Amniotic epithelial cell (primary cell): ENCODE data around the gene GPX2.

ENCODE experiments used
- DNase-seq: peaks from one replicate; pipeline ENCODE4 v3.0.0-alpha.2; 2010; ENCODE audit warnings: low read depth

Gene GPX2

DNA sequence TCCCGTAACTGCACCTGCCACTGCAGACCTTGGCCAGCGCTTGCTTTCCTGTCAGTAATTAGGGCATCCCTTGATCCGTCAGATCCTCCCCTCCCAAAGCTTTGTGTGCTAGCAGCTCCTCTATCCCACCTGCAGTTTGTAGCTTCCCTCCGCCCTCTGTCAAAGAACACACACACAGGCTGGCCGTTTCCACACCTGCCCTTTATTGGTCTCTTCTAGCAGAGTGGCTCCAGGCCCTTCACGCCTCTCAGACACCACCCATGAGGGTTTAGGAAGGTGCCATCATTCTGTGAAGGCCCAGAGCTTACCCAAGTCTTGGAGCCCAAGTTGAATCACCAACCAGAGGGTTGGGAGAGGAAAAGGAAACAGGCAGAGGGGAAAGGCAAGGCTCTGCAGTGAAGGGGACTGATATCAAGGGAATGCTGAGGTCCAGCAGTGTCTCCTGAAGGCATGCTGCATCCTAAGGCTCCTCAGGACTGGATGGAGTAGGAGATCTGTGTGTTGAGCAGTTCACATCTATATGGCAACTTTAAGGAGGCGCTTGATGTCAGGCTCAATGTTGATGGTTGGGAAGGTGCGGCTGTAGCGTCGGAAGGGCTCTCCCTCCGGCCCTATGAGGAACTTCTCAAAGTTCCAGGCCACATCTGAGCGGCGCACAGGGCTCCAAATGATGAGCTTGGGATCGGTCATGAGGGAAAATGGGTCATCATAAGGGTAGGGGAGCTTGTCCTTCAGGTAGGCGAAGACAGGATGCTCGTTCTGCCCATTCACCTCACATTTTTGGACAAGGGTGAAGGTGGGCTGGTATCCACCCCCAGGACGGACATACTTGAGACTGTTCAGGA lies 3.4 kb downstream of the GPX2 start:
- DNase-seq, result no peak

- peak; percentile 19 for DNase-seq
Measured at GRCh38 chr14:64937821-64938193, 4.7 kb downstream of the GPX2 start.

DNA sequence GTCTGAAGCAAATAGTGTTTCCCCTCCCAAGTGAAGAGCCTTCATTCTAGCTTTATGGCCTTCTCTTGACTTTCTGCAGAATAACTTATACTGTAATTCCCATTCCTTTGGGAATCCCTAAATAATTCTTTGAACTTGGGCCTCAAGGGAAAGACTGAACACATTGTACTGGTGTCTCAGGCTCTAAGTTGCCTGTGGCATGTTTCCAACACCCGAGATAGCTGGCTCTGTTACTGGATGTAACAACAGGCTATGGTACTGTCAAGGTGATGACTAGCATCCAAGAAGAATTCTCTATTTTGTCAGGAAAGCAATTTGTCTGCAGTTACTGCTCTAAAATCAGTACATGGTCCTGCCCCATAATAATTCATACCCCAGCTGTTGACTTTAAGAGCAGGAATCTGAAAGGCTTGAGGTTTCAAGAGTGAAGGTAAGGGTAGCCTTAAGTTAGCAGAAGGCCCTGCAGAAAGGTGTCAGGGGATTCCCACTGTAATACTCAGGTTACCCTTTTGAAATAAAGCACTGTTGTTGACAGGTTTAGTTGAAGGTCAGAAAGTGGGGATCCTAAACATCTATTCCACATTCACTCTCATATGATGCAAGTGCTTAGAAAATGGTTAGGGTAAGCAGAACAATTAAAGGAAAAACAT lies 5.2 kb downstream of the GPX2 start:
- peak; percentile 70 for DNase-seq

DNA sequence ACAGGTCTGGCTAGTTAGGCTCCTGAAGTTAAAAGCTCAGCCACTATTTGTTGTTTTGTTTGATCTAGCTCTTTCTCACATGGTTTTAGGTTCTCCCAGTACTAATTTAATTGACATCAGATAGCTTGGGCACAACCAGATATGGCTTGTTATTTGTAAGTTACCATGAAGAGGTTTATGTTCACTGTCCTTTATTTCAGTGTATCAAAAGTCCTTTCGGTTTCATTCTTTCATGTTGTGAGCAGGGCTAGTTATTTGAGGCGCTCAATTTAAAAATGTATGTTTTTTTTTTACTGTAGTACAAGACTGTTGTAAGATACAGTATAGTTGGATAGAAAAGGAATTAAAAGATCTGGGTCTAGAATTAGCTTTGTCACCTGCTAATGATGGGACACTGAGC lies 7.0 kb downstream of the GPX2 start:
- DNase-seq, result no peak

- peak; percentile 34 for DNase-seq
Measured at GRCh38 chr14:64934338-64934929, 8.1 kb downstream of the GPX2 start.

GRCh38 chr14:64932231-64932630 lies 10.3 kb downstream of the GPX2 start:
- no peak for DNase-seq

- no peak for DNase-seq
Measured at GRCh38 chr14:64931123-64931522, 11.4 kb downstream of the GPX2 start.

GRCh38 chr14:64930085-64930843 lies 12.3 kb downstream of the GPX2 start:
- peak; percentile 46 for DNase-seq

GRCh38 chr14:64929014-64929359 lies 13.6 kb downstream of the GPX2 start:
- DNase-seq, result no peak

GRCh38 chr14:64928239-64929013 lies 14.1 kb downstream of the GPX2 start:
- DNase-seq, result no peak

GRCh38 chr14:64927031-64927430 lies 15.5 kb downstream of the GPX2 start:
- no peak for DNase-seq

DNA sequence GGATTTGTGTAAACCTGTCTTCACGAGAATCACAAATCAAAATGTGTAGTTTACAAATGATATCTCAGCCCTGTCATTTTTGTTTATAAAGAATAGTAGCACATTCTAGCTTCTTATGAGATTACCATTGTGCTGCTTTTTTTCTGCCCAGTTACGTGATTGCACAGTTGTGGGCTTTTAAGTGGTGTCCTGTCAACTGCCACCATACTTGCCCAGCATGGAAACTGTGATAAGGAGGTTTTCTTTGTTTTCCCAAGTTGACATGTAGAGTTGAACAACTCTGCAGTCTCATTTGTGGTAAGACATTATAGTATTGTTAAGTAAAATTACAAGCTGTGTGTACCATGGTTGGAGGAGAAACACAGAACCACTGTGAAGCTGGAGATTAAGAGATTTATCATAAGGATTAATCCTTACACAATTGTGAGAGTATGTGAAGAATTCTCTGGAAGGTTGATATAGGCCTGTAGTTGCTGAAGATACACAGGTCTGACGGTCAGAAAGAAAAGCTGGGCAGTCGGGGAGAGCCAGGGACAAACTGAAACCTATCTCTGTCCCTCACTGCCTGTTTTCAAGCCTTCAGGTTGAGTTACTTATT lies 16.0 kb downstream of the GPX2 start:
- peak; percentile 60 for DNase-seq

DNA sequence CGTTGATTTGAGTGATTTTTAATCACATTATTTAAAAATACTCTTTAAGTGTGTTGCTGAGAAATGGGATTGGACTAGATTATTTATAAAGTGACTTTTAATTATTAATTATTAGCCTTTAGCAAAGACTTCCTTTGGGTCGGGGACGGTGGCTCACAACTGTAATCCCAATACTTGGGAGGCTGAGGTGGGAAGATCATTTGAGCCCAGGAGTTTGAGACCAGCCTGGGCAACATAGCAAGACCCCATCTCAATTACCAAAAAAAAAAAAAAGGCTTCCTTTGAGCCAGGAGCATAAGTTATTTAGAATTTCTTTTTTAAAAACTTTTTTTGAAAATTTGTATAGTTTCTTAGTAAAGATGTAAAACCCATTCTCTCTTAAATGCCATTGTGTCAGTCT lies 19.5 kb downstream of the GPX2 start:
- no peak for DNase-seq

DNA sequence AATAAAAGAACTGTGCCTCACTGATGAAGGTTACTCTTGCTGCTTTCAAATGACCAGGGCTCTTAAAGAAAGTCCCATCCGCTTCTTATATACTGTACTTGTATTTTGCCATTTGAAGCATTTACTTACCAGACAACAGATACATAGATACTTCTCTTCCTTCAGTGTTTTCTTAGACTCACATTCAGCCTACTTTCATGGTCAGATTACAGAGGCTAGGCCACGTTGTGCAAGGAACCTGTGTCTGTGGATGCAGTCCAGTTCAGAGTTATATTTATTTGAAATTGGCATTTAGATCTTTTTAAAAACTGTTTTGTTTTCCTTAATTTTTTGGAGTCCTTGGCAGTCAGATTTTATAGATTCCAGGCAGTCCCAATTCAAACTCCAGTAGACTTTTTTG lies 22.1 kb downstream of the GPX2 start:
- no peak for DNase-seq

DNA sequence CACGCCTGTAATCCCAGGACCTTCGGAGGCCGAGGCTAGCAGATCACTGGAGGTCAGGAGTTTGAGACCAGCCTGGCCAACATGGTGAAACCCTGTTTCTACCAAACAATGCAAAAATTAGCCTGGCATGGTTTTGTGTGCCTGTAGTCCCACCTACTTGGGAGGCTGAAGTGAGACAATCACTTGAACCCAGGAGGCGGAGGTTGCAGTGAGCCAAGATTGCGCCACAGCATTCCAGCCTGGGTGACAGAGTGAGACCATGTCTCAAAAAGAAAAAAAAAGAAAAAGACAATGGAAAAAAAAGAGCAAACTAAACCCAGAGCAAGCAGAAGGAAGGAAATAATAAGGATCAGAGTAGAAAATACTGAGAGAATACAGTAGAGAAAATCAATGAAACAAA lies 22.9 kb downstream of the GPX2 start:
- no peak for DNase-seq

- no peak for DNase-seq
Measured at GRCh38 chr14:64919215-64919614, 23.3 kb downstream of the GPX2 start.

DNA sequence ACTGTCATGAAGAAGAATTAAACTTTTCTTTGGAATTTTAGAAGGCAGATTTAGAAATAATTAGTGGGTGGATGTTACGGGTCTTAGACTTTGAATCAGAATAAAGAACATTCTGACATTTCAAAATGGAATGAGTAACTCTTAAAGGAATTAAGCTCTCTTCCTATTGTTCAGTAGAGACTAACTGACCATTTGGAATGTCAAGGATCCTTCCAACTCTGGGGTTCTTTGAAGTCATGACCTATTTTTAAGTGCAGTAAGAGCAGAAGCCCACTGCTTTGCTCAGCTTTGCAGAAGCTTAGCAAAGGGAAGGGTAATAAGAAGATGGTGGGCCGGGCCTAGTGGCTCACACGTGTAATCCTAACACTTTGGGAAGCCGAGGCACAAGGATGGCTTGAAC lies 24.3 kb downstream of the GPX2 start:
- DNase-seq, result peak; percentile 47

DNA sequence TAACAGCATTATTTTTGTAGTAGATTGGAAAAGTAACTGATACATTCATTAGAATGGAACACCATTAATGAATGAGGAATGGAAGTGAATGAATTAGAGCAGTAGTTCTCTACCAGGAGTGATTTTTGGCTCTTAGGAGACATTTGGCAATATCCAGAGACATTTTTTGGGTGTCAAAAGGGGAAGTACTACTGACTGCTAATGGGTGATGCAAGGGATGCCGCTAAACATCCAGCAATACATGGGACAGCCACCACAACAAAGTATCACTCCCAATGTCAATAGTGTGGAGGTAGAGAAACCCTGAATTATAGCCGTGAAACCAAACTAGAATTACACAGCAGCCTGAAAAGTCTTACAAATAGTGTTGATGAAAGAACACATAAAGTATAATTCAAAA lies 26.7 kb downstream of the GPX2 start:
- DNase-seq, result no peak

DNA sequence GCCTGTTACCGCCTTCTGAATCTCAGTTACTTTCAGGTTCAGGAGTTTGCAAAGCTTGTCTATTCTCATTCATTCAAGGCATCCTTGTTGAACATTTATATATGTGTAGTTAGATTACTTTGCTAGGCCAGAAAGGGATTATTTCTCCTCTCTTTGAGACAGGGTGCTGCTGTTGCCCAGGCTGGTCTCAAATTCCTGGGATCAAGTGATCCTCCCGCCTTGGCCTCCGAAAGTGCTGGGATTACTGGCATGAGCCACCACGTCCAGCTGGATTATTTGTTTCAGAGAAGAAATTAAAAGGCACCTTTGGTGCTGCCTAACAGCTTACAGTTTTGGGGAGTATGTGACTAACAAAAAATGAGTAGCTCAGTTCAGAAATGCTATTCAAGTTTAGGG lies 27.5 kb downstream of the GPX2 start:
- DNase-seq, result no peak

DNA sequence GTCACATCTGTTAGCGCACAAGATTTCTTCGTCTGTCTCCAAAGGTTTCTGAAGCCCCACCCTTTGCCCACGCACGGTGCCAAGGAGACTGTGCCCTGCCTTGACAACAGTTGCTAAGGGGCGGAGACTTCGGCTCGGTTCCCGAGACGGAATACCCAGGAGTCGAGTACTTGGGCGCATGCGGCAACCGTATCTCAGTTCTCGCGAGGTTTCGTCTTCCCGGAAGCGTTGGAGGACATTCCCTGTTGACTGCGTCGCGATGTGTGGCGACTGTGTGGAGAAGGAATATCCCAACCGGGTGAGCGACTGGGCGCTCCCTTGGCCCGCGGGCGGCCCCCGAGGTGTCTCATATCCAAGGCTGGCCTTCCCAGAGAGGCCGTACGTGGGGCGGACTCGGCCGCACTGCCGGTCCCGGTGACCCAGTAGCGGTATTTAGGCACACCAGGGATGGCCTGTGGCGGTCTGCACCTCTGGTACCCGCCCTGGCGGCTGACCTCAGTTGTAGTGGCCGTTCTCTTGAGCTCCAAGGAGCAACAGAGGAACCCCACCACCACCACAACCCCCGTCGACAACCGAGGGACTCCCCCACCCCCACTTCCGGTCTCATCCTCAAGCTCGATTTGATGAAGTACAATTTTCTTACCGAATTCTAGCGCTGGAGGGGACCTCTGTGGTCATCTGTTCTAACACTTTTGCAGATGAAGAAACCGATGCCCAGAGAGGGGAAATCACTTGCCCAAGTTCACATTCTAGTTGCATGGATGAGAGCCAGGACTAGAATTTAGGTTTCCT lies 28.1 kb downstream of the GPX2 start, which contains the start of gene CHURC1:
Gene CHURC1 (plus strand): TSS at position 219 of the 792 bp plus-strand sequence. CDS start 41 bp downstream, at position 260.
- peak; percentile 96 for DNase-seq
